GM18867 (cell line): ENCODE data around the gene ANTXR2.
"Not testable (repeated sequence)": the region's sequence is repeated elsewhere in the genome, so short reads cannot be mapped to it uniquely, and the experiment has no call there.

Experiments used
- ATAC-seq: cut with Tn5 transposase; IDR thresholded peaks from one replicate; pipeline ENCODE4 v1.9.1; 2021; ENCODE audit warnings: mild to moderate bottlenecking, moderate library complexity; ENCODE audit not compliant: unreplicated experiment

The ANTXR2 gene

DNA sequence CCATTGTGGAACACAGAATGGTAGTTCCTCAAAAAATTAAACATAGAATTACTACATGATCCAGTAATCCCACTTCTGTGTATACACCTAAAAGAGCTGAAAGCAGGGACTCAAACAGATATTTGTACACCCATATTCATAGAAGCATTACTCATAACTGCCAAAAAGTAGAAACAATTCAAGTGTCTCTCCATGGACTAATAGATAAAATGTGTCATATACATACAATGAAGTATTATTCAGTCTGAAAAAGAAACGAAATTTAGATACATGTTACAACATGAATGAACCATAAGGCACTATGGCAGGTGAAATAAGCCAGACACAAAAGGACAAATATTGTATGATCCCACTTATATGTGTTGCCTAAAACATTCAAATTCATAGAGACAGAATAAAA, 145.1 kb downstream of the ANTXR2 start:
- no peak for ATAC-seq

DNA sequence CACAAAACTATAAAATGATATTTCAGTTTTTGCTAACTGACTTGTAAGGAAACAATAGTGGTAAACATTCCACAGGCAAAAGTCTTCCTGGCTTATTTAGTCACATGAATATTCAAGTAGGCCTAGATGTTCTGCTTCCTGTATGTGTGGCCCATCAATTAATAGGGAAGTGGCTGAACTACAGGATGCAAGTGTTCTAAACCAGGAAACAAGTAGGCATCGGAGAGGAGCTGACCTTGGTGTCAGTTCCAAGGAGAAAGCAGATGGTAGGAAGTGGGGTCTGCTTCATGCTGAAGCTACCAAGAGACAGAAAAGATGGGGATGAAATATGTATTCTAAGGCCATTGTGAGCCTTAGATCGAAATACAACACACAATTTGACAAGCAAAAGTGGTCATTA, 149.7 kb downstream of the ANTXR2 start:
- ATAC-seq, result no peak

DNA sequence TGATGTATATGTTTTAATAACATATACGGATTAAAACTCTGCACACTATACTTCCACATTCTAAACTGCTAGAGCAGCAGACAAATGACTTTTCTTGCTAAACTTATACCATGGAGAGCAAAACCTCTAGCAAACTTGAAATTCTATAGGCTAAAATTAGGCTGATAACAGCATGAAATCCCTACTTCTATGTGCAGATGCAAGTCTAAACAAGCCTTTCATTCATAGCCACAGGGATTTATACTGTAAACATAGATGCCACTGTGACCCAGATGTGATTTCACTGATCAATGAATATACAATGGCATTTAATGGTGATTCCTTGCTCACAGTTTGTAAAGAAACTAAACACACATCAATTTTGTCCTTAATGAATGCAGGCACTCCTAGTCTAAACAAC, 151.0 kb downstream of the ANTXR2 start:
- ATAC-seq, result no peak

DNA sequence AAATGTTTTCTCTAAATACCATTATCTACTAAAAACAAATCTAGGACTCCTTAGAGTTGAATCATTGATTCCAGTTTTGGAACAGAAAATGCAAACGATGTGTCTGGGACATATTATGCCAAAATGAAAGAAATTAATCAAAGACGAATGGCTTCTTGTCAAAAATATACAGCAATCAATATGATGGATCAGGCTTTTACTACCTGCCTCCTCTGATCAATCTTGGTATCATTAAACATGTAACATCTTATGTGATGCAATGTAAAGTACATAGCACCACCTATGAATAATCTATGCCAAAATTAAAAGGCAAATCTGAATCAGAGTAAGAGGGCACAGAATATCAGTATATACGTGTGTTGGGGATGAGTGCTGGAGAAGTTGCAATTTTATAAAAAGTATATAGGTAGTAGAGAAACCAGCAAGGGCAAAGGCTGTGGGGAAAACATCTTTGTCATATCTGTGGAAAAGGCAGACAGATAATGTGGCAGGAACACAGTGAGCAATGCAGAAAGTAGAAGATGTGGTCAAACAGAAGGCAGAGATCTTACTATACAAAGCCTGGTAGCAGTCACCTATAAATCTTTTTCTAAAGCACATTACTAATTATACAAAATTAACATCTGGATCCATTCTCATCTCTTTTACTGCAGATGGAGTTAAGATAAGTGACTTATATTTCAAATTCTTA, 152.7 kb downstream of the ANTXR2 start:
- ATAC-seq, result no peak

DNA sequence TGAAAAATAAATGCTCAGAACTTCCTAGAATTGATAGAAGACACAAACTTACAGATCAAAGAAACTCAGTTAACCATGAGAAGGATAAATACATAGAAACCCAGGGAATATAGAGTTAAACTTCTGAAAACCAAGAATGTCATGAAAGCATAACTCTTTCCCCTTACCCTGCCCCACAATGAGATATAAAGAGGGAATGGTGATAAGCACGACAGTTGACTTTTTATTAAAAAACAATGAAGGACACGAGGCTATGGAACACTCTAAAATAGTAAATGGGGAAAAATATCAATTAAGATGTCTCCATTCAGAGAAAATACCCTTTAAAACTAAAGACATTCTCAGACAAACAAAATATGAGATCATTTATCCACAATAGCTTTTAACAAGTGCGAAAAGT, 154.7 kb downstream of the ANTXR2 start:
- ATAC-seq, result no peak

DNA sequence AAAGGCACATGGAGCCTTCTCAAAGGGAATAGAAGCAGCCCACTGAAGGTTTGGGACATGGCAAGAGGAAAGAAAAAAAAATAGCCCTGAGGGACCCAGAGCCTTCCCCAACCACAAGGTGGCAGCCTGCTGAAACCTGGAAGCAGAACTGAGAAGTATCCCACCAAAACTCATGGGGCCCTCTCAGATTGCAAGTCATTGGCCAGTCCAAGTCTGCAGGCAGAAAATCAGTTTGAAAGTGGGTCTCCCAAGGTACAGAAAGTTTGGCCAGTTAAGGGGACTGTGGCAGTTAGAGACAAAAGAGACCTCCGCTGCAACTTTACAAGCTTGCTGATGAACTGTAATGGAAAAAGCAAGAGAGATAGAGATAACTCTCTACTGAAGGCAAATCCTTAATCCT, 155.8 kb downstream of the ANTXR2 start:
- peak; percentile 92 for ATAC-seq

DNA sequence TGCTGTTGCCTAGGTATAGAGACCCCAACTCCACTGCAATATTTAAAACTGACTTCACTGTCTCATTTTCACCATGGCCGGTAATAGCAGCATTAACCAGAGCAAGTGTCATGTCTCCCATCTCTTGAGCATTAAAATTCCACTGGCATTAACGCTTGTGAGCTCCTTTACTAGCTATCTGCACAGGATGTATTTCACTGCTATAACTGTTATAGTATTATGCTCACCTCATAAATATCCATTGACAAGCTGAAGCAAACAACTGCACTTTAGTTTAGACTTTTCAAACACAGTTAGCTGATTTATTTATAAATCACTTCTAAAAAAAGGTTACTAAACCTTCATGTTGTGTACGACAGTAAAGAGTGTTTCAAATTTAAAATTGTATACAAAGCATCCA, 157.8 kb downstream of the ANTXR2 start:
- ATAC-seq, result no peak

DNA sequence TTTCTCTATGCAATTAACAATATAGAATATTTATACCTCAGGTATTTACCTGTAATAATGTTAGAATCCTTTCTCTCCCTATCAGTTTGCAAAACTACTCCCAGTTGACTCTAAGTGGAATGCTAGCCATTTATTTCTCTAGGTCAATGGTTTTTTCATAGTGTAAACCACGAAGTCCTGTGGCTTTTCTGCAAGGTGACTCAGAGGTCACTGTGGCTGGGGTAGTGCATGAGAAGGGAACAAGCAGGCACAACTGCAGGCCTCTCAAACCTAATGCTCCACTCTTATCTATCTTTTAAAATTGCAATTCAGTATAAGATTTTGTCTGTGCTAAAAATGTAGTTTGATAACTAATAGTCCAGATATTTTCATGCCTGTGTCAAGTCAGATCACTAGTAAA, 159.4 kb downstream of the ANTXR2 start:
- ATAC-seq, result no peak

DNA sequence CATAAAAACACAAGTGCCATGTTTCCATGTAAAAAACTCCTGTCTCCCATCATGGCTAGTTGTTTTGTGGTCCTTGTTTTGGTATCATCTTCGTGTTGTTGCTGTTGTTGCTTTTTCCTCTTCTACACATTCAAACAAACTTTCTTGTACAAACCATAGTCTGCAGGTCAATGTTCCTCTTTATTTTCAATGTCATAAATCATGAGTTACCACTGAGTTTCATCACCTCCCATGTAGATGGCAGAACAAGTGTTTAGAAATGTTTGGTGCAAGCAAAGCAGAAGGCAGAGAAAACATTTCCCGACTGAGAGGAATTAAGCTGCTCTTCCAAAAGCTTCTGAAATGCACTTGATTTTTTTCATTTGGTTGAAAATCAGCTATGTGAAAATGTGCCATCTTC, 166.0 kb downstream of the ANTXR2 start:
- ATAC-seq, result no peak

DNA sequence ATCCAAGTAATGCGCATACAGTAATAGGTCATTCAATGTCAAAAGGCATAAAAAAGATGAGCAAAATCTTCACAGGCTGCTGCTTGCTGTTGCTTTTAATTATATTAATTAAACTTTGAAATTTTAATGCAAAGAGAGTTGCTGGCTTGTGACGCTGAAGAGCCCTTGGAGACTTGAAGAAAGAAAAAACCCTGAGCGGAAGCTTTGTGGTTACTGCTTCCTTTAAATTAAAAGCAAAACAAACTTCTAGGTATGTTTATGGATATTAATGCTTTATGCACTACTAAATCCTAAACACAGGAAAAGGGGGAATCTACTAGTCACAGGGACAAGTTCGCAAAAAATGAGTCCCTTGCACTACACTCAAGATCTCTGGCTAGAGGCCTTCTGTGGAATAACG, 166.7 kb downstream of the ANTXR2 start:
- ATAC-seq, result no peak

DNA sequence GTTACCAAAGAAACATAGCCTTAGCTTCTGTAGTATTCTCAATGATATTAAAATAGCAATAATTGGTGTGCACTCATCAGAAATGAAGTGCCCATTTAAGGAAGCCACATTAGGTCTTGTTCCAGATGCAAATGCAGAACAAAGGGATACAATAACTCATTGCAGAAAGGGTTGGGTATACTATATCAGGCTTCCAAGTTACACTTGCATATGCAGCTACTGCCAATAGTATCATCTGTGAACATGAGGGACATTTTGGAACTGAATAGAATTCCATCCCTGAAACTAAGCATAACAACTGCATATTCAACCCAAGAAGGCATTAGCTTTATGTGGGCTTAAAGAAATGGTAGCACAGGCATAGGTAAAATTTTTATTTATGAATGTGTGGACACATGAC, 167.8 kb downstream of the ANTXR2 start:
- ATAC-seq, result no peak

DNA sequence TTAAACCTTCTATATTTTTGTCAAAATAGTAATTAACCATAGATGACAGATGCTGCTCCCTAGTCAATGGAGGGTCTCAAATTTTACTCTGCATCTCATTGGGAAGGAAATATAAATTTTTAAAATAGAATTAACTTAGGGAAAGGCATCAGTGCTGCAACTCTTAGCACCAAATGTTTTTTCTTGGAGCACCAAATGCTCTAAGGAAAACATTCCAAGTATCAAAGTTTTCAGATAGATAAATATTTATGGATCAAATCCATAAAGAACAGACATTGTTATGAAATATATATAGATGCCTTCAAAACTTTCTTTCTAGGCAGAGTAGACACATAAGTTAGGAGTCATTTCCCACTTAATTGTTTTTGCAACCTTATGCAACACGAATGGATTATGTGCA, 168.7 kb downstream of the ANTXR2 start:
- ATAC-seq, result no peak

DNA sequence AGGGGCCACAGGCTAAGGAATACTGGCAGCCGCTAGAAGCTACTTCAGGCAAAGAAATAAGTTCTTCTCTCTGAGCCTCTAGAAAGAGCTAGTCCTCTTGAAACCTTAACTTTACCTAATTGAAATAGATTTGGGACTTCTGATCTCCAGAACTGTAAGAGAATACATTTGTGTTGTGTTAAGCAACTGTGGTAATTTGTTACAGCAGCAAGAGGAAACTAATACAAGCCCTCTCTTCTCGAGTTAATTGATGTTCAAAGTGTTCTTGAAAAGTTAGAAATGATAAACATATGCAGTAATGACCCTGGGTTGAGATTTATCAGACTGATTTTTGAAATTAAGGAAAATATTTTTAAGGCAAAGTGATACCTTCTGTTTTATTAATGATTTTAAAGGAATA, 172.8 kb downstream of the ANTXR2 start:
- ATAC-seq, result no peak

DNA sequence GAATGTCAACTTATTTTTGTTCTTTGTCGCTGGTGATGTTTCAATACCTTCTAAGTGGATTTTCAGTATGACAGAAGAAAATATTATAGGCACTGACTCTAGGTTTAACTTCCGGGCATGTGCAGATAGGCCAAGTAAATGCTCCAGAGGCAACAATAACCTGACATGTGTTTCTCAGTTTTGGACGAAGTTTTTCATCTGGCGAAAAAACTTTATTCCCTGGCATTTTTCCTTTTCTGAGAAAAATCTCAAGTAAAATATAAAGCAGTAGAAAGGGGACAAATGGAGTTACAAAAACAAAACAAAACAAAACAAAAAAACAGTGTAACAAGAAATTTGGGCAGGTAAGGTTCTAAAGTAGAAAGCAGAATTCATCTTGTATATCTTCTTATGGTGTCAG, 173.5 kb downstream of the ANTXR2 start:
- no peak for ATAC-seq

DNA sequence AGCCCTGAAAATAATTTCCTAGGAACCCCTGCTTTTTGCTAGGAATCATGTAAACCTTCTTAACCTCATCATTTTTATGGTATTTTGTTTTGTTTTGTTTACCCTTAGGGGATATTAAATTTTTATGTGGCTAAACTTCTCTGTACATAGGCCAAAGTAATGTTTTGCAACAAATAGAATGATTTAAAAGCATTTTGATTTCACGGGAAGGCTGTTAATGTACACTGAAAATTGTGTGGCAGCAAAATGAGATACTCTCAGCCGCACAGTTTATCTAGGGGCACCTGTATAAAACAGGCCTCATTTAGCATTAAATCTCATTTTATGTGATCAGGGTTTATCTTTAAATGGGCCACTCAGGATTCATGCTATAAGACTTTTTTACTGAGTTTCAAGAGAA, 175.0 kb downstream of the ANTXR2 start:
- no peak for ATAC-seq

DNA sequence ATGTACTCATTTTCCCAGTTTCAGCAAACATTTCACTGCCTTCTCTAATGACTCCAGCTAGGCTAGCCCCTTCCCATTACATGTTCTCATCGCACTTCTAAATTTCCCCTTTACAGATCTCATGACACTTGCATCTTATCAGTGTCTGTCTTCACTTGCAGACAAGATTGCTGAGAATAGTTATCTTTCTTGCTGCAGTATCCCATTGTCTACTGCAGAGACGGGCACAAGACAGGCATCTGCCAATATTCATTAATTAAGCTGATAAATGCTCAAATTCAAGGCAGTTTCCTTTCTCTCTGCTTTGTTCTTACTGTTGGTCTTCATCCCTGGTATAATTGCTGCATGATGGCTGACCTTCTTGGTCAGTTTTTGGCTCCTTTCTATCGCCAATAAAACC, 175.9 kb downstream of the ANTXR2 start:
- no peak for ATAC-seq

DNA sequence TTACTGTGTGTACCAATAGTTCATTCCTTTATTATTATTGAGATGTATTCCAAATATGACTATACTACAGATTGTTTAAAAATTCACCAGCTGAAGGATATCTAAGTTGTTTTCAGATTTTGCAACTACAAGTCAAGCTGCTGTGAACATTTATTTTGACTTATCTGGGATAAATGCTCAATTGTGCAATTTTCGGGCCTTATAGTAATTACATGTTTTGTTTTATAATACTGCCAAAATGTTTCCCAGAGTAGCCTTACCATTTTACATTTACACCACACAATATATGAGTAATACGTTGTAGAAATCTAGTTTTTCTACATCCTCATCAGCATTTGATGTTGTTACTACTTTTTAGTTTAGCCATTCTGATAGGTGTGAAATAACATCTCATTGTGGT, 179.6 kb downstream of the ANTXR2 start:
- ATAC-seq, result no peak

DNA sequence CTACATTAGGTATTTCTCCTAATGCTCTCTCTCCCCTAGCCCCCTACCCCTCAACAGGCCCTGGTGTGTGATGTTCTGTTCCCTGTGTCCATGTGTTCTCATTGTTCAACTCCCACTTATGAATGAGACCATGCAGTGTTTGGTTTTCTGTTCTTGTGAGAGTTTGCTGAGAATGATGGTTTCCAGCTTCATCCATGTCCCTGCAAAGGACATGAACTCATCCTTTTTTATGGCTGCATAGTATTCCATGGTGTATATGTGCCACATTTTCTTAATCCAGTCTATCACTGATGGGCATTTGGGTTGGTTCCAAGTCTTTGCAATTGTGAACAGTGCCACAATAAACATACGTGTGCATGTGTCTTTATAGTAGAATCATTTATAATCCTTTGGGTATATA, 184.0 kb downstream of the ANTXR2 start:
- not testable (repeated sequence) for ATAC-seq

DNA sequence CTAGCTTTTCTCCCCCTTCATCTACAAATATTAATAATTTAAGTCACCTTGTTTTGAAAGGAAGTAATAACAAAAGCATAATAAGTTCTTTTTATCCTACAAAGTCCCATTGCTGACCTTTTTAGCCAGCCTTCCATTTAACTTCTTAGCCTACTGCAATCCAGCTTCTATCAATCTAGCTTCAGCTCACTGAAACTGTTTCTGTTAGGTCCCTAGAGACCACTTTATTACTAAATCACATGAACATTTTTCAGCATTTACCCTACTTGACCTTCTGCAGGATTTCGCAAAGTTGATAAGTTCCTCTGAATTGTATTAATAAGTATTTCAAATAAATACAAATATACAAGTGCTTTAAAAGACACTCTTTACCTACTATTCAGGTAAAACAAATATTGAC, 186.5 kb downstream of the ANTXR2 start:
- ATAC-seq, result no peak

DNA sequence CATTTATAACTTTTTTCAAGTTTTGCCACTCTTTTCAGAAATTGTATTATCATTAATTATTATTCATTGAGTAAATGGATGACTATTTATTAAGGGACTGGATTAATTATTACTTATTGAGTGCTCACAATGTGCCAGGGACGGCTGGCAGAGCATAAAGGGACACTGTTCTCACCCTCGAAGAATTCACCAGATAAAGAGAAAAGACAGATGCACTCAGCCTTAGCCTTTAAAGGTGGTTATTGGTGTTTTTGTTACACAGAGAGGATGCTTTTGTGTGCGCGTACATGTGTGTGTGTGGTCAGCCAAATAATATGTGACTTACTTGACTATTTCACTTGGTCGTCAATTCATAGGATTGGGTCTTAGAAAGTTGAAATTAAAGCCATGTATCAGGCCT, 187.0 kb downstream of the ANTXR2 start:
- no peak for ATAC-seq

DNA sequence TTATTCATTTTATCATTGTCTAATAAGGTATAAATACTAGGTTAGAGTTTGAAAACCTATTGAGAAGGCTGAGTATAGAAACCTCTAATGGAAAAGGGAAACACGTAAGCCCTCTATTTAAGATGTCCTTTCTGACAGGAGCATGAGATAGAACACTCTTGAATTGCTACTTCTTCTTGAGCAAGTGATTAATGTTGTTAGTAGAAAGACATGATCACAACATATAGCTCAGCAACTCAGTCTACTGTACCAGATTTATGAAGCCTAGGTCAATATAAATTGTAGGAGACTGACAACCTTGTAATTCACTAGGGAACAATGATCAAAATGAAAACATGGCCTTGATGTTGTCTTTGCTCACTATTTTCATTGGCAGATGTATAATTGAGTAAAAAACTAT, 189.7 kb downstream of the ANTXR2 start:
- no peak for ATAC-seq

DNA sequence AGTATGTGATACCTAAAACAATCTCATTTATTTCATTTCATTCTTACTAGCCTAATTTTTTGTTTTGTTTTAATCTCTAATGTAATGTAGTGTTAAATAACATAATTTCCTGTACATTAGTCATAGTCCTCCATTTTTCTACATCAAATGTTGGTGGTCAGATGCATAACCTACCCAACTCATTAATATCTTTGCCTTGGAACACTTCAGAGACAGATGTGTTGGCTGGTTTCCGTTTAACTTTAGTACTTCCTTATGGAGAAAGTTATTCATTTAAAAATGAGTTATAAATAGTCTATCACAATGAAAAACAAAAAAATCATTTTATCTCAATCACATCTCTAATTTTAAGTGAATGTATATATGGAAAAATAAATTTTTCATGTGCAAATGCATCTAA, 190.2 kb downstream of the ANTXR2 start:
- no peak for ATAC-seq

DNA sequence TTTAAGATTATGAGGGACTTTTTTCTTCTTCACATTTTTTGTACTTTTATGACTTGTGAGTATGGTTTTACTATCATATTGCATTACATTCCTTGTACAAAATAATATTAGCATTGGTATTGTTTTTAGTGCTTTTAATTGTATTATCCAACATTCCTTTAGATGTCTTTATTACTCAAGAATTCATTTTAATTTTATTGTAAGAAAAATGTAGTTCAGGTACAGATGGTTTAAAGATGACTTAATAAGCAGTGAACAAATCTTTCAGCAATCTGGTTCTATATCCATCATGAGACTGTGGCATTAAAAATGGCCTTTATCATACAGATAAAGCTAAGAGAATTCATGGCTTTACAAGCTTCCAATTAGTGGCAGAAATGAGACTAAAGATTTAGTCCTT, 191.6 kb downstream of the ANTXR2 start:
- no peak for ATAC-seq

DNA sequence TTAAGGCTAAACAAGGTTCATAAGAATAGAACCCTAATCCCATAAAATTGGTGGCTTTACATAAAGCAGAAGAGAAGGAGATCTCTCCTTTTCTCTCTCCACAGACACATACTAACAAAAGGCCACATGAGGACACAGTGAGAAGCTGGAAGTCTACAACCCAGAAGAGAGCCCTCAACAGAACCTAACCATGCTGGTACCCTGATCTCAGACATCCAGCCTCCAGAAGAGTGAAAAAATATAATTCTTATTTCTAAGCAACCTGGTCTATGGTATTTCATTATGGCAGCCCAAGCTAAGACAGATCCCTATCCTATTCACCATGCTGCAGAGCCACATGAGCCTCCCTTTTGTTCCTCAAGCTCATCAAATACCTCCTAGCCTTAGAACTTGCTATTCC, 195.5 kb downstream of the ANTXR2 start:
- no peak for ATAC-seq
